Right forelimb (tissue), 1 donor: ENCODE results near the gene GEMIN4.
A peak's percentile ranks its signal among the peaks of the same experiment; 100 is the strongest.
"Not testable (repeated sequence)": the region's sequence is repeated elsewhere in the genome, so short reads cannot be mapped to it uniquely, and the experiment has no call there.

ENCODE experiments used
- DNase-seq: peaks from one replicate; pipeline ENCODE4 v3.0.0-alpha.2; 2018

Gene GEMIN4

DNA sequence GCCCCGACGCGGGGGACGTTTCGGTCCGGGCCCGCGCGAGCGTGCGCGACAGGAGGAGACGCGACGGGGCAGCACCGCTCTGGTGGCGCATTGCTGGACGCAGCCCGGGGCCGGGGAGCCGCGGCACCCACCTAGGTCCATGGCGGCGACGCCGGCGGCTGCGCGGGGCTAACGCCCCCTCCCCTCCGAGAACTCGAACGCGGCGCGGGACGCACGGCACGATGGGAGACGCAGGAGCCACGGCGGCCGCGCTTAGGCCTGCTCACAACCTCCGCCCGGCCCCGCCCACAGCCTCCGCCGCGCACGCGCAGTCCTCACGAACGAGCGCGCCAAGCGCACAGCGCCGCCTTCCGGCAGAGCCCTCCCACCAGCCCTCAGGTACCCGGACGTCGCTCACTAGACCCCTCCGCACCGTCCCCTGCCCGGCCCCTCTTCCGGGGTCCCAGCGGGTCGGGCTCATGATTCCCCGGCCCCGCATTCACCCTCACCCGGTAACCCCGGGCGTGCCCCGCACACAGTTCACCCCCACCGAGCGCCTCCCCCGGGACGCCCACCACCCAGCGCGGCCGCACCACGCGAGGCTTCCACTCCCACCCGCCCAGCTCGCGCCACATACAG is at the start of gene GEMIN4:
Gene GEMIN4 (minus strand): TSS at position 263 of the 618 bp plus-strand sequence. CDS start 122 bp downstream, at position 141.
- peak; percentile 99 for DNase-seq

GRCh38 chr17:801660-802059 is 49.6 kb upstream of the GEMIN4 start:
- DNase-seq = no peak

DNA sequence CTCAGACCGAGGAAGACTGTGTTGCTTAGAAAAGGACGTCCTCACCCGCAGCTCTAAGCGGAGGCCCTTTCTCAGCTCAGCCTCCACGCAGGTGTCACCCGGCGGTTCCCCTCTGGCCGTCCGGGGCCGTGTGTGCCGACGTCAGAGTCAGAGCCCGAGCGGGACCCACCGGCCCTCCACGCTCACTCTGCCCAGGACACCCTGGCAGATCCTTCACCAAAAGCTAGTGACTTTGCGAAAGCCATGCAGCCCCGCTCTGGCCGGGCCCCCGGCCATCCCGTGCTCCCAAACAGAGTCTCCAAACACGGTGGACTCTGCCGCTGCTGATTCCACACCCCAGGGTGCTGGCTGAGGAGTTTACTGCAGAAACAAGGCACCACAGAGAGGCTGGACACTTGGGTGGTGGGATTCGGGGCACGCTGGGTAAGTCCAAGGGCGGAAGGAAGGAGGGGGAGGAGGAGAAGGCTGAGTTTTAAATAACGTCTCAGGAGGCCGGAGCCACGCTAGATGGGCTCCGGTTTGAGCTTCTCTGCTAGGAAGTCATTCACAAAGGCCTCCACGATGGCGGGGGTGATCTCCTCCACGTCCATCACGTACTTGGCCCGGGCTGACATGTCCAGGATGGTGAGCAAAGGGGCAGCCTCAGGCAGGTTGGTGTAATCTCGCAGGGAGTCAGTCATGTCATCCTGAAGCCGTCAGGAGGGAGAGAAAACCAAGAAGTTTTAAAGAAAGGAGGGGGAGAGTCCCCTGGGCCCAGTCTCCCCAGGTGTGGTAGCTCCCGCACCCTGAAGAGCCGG is 48.6 kb upstream of the GEMIN4 start:
- no peak for DNase-seq

DNA sequence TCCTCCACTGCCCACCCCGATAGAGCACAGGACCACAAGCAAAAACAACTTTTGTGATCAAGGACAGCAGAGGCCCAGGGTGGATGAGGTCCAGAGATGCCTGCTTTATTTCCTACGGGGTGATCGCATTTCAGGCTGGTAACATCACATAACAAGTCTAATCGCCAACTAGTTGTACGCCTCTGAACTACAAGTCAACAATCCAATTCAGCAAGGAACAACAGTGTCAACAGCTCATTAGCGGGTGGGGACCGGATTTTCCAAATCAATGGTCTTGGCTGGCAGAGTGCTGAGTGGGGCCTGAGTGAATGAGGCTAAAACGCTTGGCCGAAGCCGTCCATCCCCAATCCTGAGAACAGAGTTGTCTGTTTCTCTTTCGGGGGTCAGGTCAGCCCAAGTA is 47.2 kb upstream of the GEMIN4 start:
- DNase-seq = peak; percentile 28

- peak; percentile 35 for DNase-seq
Observed at GRCh38 chr17:798246-798645, 46.2 kb upstream of the GEMIN4 start.

GRCh38 chr17:797236-797840 is 45.3 kb upstream of the GEMIN4 start:
- peak; percentile 33 for DNase-seq

- peak; percentile 40 for DNase-seq
Observed at GRCh38 chr17:796609-797008, 44.5 kb upstream of the GEMIN4 start.

- DNase-seq = peak; percentile 27
Observed at GRCh38 chr17:795721-796120, 43.7 kb upstream of the GEMIN4 start.

DNA sequence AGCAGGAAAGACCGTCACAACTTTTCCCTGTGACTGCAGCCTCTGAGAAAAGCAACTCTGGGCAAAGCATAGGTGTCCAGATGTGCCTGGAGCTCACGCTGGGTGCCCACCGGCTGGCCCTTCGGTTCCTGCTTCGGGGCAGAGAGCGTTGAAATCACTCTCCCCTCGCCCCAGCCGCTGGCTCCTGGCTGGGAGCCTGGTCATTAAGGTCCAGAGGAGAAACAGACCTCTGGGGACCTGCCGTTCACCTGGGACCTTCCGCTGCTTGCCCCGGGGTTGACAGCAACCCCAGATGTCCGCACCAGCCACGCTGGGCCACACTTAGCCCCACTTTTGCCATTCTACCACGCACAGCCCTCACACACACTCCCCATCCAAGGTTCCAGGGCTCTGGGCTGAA is 43.2 kb upstream of the GEMIN4 start:
- DNase-seq = no peak

GRCh38 chr17:794876-795275 is 42.8 kb upstream of the GEMIN4 start:
- peak; percentile 90 for DNase-seq

- DNase-seq = peak; percentile 37
Observed at GRCh38 chr17:792277-792676, 40.2 kb upstream of the GEMIN4 start.

GRCh38 chr17:791829-792228 is 39.8 kb upstream of the GEMIN4 start:
- peak; percentile 36 for DNase-seq

- DNase-seq = peak; percentile 32
Observed at GRCh38 chr17:790874-791247, 38.8 kb upstream of the GEMIN4 start.

DNA sequence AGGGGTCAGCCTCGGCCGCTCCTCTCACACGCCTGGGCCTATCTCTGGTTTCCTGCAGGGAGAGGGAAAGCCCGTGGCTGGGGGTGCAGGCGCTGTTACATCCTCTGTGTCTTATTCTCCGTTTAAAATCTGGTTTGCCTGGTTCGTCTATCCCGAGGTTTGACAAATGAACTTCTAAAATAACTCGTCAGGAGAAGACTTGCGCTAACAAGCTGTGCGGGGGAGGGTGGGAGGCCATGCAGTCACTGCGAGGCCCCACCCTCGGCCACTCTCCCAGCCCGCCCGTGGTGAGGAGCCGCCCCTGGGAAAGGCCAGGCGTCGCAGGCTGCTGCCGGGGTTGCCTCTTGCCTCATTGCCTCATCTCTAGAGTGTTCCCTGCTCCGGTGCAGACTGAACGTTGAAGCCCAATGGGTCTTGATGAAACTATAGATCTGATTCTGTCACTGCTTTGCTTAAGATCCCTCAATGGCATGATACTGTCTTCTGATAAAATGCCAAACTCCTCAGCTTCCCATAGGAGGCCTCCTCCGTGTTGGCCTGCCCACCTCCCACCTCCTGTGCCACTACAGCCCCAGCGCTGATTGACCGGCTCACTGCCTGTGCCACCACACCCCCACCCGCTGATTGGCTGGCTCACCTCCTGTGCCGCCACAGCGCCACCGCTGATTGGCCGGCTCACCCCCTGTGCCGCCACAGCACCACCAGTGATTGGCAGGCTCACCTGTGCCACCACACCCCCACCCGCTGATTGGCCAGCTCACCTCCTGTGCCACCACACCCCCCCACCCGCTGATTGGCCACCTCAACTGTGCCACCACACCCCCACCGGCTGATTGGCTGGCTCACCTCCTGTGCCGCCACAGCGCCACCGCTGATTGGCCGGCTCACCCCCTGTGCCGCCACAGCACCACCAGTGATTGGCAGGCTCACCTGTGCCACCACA is 38.1 kb upstream of the GEMIN4 start:
- peak; percentile 44 for DNase-seq

GRCh38 chr17:789160-789840 is 37.2 kb upstream of the GEMIN4 start:
- DNase-seq = peak; percentile 24

GRCh38 chr17:788551-788950 is 36.5 kb upstream of the GEMIN4 start:
- DNase-seq = no peak

DNA sequence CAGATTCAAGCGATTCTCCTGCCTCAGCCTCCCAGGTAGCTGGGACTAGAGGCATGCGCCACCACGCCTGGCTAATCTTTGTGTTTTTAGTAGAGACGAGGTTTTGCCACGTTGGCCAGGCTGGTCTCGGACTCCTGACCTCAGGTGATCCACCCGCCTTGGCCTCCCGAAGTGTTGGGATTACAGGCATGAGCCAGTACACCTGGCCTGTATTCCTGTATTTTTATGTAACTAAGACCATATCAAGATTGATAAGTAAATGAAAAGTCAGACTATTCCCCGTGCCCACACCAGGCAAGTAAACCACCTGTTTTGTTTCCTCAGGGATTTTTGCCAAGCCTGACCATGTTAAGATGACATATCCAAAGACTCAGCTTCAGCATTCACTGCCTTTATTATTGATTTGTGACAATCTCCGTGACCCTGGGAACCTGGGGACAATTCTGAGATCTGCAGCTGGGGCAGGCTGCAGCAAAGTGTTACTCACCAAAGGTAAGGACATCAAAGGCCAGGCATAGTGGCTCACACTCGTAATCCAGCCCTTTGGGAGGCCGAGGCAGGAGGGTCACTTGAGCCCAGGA is 35.7 kb upstream of the GEMIN4 start:
- peak; percentile 18 for DNase-seq

GRCh38 chr17:785901-786300 is 33.8 kb upstream of the GEMIN4 start:
- not testable (repeated sequence) for DNase-seq

GRCh38 chr17:784143-784542 is 32.1 kb upstream of the GEMIN4 start:
- no peak for DNase-seq

DNA sequence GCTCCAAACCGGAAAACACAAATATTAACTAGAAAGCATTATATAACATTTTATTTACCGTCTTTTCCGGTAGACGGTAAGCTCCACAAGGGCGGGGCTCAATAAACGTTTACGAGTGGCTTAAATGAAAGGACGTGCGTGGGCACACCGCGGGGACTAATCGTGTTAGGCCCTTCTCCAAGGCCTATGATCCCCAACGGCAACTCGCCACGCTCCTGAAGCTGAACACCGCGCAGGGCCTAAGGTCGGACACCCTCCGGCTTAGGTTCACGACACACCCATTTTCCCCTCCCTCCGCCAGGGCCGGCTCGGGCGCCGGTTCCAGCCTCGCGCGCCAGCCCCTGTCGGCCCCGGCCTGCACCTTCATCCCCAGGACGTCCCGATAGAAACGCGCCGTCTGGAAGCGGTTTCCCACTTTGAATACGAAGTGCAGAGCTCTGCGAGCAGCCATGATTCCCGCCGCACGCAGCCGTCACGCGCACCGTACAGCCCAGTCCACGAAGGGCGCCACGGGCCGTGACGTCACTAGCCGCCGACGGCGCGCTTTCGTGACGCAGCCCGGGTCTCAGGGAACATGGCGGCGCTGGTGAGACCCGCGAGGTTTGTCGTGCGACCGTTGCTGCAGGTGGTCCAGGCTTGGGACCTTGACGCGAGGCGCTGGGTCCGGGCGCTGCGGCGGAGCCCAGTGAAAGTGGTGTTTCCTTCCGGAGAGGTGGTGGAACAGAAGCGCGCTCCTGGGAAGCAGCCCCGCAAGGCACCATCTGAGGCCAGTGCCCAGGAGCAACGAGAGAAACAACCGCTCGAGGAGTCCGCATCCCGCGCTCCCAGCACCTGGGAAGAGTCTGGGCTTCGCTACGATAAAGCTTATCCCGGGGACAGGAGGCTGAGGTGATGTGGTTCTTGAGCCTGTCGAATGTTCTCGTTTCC is 30.0 kb upstream of the GEMIN4 start, which contains the start of the genes GLOD4 and MRM3:
Gene GLOD4 (minus strand): TSS at position 476 of the 927 bp plus-strand sequence. CDS start 25 bp downstream, at position 451.
Gene MRM3 (plus strand): TSS at position 549 of the 927 bp plus-strand sequence. CDS start 26 bp downstream, at position 575.
- DNase-seq = peak; percentile 99
